ENCODE data around the gene ALOX5AP.
A peak's percentile ranks its signal among the peaks of the same experiment; 100 is the strongest.

Gene ALOX5AP

DNA sequence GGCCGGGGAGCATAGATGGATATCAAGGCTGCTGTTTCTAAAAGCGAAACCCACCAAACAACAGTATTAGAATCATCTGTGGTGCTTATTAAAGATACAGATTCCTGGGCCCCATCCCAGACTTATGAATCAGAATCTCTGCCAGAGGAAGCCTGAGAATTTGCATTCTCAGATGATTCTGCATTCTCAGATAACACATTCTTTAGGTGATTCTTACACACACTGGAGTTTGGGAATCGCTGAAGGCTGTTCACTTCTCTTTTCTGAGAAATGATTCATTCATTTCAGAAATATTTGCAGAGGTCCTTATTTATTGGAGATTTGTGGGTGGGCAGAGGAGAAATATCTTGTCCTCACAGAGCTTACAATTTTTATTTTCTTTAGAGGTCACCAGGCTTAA lies 24.4 kb downstream of the ALOX5AP start:
- DNase-seq (ENCODE audit: low spot score): no peak

DNA sequence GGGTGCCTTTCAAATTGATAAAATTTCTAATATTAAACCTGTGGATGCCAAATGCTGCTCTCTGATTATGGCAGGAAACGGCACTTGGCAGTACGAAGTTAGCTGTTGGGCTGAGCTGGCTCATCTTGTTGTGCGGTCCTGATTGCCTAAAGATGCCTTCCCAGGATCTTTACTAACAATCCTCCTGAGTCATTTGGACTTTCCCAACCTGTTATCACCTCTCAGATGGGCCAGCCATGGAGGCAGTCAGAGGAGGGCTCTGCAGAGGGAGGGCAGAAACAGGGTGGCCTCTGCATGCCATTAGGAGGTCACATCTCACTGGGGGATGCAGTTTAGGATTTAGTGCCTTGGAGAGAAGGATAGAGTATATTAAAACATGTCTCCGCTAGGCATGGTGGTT lies 27.3 kb downstream of the ALOX5AP start:
- DNase-seq (ENCODE audit: low spot score): no peak

DNA sequence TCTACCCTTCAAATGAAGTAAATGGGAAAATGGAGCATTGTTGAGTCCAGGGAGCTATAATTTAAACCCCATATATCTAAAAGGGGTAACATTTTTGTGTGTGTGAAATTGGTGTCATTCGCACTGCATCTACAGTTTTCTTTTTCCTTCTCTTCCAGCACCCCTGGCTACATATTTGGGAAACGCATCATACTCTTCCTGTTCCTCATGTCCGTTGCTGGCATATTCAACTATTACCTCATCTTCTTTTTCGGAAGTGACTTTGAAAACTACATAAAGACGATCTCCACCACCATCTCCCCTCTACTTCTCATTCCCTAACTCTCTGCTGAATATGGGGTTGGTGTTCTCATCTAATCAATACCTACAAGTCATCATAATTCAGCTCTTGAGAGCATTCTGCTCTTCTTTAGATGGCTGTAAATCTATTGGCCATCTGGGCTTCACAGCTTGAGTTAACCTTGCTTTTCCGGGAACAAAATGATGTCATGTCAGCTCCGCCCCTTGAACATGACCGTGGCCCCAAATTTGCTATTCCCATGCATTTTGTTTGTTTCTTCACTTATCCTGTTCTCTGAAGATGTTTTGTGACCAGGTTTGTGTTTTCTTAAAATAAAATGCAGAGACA lies 28.6 kb downstream of the ALOX5AP start:
- no peak for DNase-seq (ENCODE audit: low spot score)

DNA sequence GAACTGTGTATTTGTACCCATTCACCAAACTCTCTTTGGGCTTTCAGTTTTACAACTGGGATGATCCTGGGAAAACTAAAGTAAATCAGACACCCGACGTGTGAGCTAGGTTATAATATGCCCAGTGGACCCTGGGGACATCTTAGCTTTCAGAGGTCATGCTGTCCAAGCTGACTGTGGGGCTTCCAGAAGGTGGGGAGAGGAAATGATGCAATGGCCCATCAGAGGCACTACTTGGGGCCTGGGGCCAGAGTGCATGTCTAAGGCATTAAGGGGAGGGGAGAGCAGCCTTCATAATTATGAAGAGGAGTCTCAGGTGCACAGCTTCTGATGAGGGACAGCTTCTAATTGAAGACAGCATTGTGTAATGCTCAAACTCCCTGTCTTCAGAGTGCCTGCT lies 30.9 kb downstream of the ALOX5AP start:
- no peak for DNase-seq (ENCODE audit: low spot score)

DNA sequence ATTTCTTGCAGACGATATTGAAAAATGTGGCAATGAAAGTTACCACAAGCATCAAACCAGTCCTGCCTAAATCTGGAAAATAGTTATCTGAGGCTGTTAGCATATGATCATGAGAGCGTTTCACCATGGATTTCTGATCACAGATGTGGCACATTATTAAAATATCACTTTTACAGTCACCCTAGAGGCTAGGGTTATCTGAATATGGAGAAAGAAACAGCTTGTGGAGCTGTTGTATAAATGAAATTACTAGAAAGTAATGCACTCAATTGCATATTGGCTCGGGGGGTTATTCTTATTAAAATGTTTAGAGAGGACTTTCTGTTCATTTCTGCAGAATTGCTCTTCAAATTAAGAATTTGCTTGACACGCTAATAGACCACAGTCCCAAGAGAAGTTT lies 35.6 kb downstream of the ALOX5AP start:
- no peak for DNase-seq (ENCODE audit: low spot score)

- no peak for DNase-seq (ENCODE audit: low spot score)
These were observed 38.2 kb downstream of the ALOX5AP start for GRCh38 chr13:30773561-30773960.

DNA sequence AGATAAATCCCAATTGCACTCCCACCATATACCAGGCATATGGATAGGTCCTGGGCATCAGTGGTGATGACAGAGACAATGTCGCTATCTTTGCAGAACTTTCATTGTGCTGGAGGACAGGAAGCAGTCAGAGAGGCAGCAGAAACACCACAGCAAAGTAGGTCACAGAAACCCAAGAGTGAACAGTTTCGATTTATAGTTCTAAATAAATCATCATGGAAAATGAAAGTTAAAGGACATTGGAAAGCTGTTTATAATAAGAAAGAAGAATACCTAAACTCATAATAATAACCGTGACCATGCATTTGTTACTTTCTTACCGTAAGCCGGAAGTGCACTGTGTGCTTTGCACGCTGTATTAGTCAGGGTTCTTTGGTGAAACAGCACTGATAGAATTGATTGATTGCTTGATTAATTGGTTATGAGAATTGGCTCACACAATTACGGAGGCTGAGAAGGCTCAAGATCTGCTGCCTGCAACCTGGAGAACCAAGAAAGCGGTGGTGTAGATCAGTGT lies 38.9 kb downstream of the ALOX5AP start:
- no peak for DNase-seq (ENCODE audit: low spot score)

GRCh38 chr13:30776661-30777060 lies 41.3 kb downstream of the ALOX5AP start:
- DNase-seq (ENCODE audit: low spot score): no peak

GRCh38 chr13:30779016-30779415 lies 43.7 kb downstream of the ALOX5AP start:
- no peak for DNase-seq (ENCODE audit: low spot score)

DNA sequence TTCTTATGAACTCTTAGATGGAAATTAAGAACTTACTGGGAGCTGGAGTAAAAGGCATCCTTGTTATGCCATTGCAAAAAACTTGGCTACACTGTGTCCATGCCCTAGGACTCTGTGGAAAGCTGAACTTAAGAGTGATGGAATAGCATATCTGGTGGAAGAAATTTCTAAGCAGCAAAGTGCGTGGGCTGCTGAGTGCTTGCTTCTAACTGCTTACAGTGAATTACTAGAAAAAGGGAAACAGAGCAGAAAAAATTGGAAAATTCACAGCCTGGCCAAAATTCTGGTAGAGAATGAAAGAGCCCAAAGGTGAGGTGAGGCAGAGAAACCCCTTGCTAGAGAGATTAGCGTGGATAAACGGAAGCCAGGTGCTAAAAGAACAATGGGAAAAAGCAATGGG lies 44.3 kb downstream of the ALOX5AP start:
- DNase-seq (ENCODE audit: low spot score): no peak

- DNase-seq (ENCODE audit: low spot score): no peak
These were observed 45.1 kb downstream of the ALOX5AP start for GRCh38 chr13:30780338-30780981.

DNA sequence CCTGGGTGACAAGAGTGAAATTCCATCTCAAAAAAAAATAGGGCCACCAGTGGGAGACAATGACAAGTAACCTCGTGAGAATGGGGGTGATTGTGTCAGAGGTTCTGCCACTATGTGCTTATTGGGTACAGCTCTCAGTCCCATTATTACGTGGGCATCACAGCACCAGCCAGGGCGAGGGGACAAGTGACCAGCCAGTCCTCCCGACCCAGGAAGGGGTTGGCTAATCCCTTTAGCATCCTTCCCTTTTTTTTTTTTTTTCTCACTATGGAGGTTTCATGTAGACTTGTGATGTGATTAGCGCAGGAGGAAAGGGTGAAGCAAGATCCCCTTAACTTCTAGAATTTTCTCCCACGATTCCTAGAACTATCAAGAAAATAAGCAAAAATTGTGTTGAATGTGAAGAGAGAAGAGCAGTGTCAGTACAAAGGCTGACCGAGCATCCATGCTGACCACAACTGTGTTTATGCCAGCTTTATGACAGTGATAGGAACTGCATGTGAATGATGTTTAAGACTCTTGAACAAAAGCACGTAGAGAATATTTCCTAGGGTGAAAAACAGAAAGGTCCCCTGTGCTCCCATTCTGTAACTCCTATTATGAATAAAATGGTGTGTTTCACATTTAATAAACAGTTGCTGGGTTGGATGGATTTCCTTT lies 50.0 kb downstream of the ALOX5AP start:
- DNase-seq (ENCODE audit: low spot score): no peak

GRCh38 chr13:30786648-30787047 lies 51.3 kb downstream of the ALOX5AP start:
- no peak for DNase-seq (ENCODE audit: low spot score)

DNA sequence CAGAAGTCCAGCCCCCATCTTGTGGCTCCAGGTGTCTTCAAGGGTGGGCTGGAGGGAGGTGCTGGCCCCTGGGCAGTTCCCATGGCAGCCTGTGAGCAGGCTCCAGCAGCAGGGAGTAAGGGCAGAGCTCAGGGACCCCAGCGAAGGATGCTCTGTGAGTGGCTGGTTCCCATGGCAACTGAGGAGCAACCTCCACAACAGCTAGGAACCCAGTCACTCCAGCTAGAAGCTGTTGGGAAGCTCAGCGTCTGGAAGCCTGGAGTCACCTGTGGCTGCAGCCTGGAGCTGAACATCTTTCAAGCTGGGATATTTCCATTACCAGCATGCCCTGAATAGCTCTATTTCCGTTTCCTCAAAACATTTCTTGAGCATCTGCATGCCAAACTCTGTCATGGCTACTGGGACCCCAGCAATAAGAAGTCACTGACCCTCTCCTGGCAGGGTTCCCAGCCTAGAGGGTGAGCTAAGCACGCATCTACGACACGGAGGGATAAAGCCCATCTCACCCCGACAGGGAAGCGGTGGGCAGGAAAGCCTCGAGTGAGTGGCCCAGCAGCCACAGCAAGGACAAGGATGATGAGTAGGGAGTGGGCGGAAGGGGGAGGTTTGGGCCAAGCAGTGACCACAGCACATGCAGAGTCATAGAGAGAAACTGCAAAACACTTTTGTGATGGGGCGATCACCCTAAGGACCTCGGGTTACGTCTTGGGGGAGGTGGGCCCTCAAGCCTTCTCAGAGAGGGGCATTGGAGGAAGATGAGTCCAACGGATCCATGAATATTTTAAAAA lies 52.6 kb downstream of the ALOX5AP start:
- no peak for DNase-seq (ENCODE audit: low spot score)

- no peak for DNase-seq (ENCODE audit: low spot score)
These were observed 54.0 kb downstream of the ALOX5AP start for GRCh38 chr13:30789166-30789862.

DNA sequence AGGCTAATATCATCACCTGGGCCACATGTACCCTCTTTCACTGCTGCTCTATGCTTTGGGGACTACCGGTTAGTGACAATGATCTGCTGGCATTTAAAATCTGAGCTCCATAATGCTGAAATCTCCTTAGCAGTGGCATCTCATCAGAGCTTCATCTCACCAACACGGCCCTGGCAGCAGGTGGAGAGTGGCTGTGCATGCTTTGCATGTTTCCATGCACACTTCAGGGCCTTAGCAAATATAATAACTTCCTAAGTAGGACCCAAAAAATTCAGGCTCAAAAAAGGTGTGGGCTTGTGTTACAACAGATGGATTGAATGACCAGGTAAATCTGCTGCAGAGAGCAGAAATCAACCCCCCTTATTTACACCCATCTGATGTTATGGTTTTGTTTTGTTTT lies 55.2 kb downstream of the ALOX5AP start:
- no peak for DNase-seq (ENCODE audit: low spot score)

- DNase-seq (ENCODE audit: low spot score): no peak
These were observed 56.1 kb downstream of the ALOX5AP start for GRCh38 chr13:30791354-30792001.

GRCh38 chr13:30792285-30793000 lies 57.1 kb downstream of the ALOX5AP start:
- DNase-seq (ENCODE audit: low spot score): peak; percentile 92

DNA sequence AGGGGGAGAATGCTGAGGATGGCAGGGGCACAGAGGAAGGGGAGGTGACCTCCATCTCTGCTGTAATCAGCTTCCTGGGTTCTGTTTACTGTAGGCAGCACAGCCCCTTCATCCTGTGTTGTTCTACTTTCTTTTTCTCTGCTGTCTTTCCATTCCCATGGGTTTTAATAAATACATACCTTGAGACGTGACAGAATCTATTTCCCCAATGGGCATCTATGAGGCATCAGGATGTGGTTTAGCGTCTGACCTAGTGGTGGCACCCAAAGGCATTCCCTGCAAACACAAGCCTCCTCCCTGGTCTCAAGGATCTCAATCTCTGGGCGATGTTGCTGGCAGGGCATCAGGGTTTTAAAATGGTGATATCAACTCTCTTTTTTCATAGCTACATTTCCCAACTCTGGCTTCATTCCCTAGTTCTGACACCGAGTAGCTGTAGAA lies 60.8 kb downstream of the ALOX5AP start:
- peak; percentile 47 for DNase-seq (ENCODE audit: low spot score)
